Tibial artery (tissue), 4 donors: ENCODE measurements around the gene MICB.

Experiments used
- DNase-seq, 2 donors: peaks; one replicate each; pipeline ENCODE4 v3.0.0-alpha.2; 2019
- H3K27ac ChIP-seq, 2 donors: fragments of 200-600 bp; sonication (generic) in 1 of 2; 1 replicate in 1 of 2; 2 replicates in 1 of 2; pipeline ENCODE4 v1.5.1; 2018 to 2019; ENCODE audit warnings: mild to moderate bottlenecking in 1 of 2
- H3K27me3 ChIP-seq, 2 donors: fragments of 200-600 bp; sonication (generic) in 1 of 2; one replicate each; pipeline versions ENCODE4 v1.5.1 to v1.6.0; 2016 to 2019
- H3K36me3 ChIP-seq, 3 donors: fragments of 200-600 bp; sonication (generic) in 2 of 3; one replicate each; pipeline ENCODE4 v1.5.1; 2016 to 2019; ENCODE audit warnings: mild to moderate bottlenecking in 2 of 3
- H3K4me1 ChIP-seq, 4 donors: fragments of 200-600 bp; sonication (generic) in 2 of 4; 1 replicate in 3 of 4; 2 replicates in 1 of 4; pipeline ENCODE4 v1.5.1; 2016 to 2019
- H3K4me3 ChIP-seq, 2 donors: fragments of 200-600 bp; sonication (generic) in 1 of 2; 1 replicate in 1 of 2; 2 replicates in 1 of 2; pipeline ENCODE4 v1.5.1; 2018 to 2019; ENCODE audit warnings: mild to moderate bottlenecking in 2 of 2
- H3K9me3 ChIP-seq, 3 donors: fragments of 200-600 bp; sonication (generic) in 1 of 3; one replicate each; pipeline ENCODE4 v1.5.1; 2016 to 2019
- CTCF ChIP-seq, 2 experiments: fragments of 200-600 bp in 1 of 2; fragments of 450-650 bp in 1 of 2; IDR thresholded peaks; one replicate each; pipeline ENCODE4 v1.5.1; 2017 to 2019; ENCODE audit warnings: antibody characterized with exemption in 2 of 2, mild to moderate bottlenecking in 1 of 2, moderate library complexity in 1 of 2
- intact Hi-C: fragments of 100-400 bp; cut with DNase I; formaldehyde crosslinking; loops from one replicate; pipeline ENCODE4 v1.15.0; 2023; ENCODE audit warnings: low total_unique reads

MICB gene

GRCh38 chr6:31528307-31528777 lies 30.4 kb downstream of the MICB start:
- DNase-seq: no peak
- peaks cover 26 to 42% (median 41%) of the 10 kb centered on the region in 3 donors for H3K36me3 ChIP-seq
- H3K9me3 ChIP-seq: no peaks in the 10 kb centered on the region
- no peak overlapping the region for H3K27ac ChIP-seq
- TF ChIP-seq CTCF (IDR thresholded peaks at IDR 0.05): no peak
- H3K27me3 ChIP-seq: no peaks in the 10 kb centered on the region
- no peak overlapping the region for H3K4me3 ChIP-seq
- no peaks in the 10 kb centered on the region for H3K4me1 ChIP-seq
- intact Hi-C loops: no loop called here

GRCh38 chr6:31528821-31529328 lies 30.9 kb downstream of the MICB start, which contains the start of gene MCCD1:
TSS of gene MCCD1 (plus strand) at chr6:31528962. CDS start at chr6:31529015, 53 bp downstream.
- no peak for TF ChIP-seq CTCF (IDR thresholded peaks at IDR 0.05)
- Histone ChIP-seq H3K27me3 (no peaks in the 10 kb centered on the region), H3K4me1 (no peaks in the 10 kb centered on the region), H3K4me3 (no peak within 1 kb of the TSS), H3K36me3 (peaks cover 31 to 47% (median 47%) of the 10 kb centered on the region in 3 donors), H3K27ac (no peak within 1 kb of the TSS), H3K9me3 (no peaks in the 10 kb centered on the region)
- DNase-seq: no peak
- intact Hi-C loops: no loop called here

- Histone ChIP-seq H3K36me3 (peaks cover 38 to 53% (median 53%) of the 10 kb centered on the region in 3 donors), H3K9me3 (no peaks in the 10 kb centered on the region), H3K27me3 (no peaks in the 10 kb centered on the region), H3K4me1 (no peaks in the 10 kb centered on the region), H3K27ac (no peak overlapping the region), H3K4me3 (no peak overlapping the region)
- DNase-seq: no peak
- intact Hi-C loops: no loop called here
- TF ChIP-seq CTCF (IDR thresholded peaks at IDR 0.05): no peak
These were observed 31.6 kb downstream of the MICB start for GRCh38 chr6:31529329-31530150.

- no peak for TF ChIP-seq CTCF (IDR thresholded peaks at IDR 0.05)
- H3K9me3 ChIP-seq: no peaks in the 10 kb centered on the region
- H3K4me1 ChIP-seq: no peaks in the 10 kb centered on the region
- no peak overlapping the region for H3K27ac ChIP-seq
- no peak overlapping the region for H3K4me3 ChIP-seq
- DNase-seq: no peak
- intact Hi-C loops: no loop called here
- H3K36me3 ChIP-seq: peaks cover 49 to 65% (median 64%) of the 10 kb centered on the region in 3 donors
- H3K27me3 ChIP-seq: no peaks in the 10 kb centered on the region
These were observed 32.7 kb downstream of the MICB start for GRCh38 chr6:31530659-31531058.

GRCh38 chr6:31531162-31531561 lies 33.2 kb downstream of the MICB start:
- DNase-seq: no peak
- H3K4me3 ChIP-seq: no peak overlapping the region
- H3K27me3 ChIP-seq: no peaks in the 10 kb centered on the region
- H3K27ac ChIP-seq: no peak overlapping the region
- no peak for TF ChIP-seq CTCF (IDR thresholded peaks at IDR 0.05)
- no peaks in the 10 kb centered on the region for H3K9me3 ChIP-seq
- H3K4me1 ChIP-seq: no peaks in the 10 kb centered on the region
- intact Hi-C loops: no loop called here
- peaks cover 54 to 70% (median 69%) of the 10 kb centered on the region in 3 donors for H3K36me3 ChIP-seq
